Skin of body (tissue), 2 donors: Measurements from ENCODE around the gene C1GALT1C1L. TPM values are rescaled to one million over a fixed set of nuclear protein-coding genes. Genes with fewer than 3 reads are reported as not detected.
"Not testable (repeated sequence)": the region's sequence is repeated elsewhere in the genome, so short reads cannot be mapped to it uniquely, and the experiment has no call there.

Experiments
- DNase-seq: peaks from one replicate; lab custom pipeline; 2025; lab: John Stamatoyannopoulos, UW
- total RNA-seq: library from RNA; depleted of rRNA; stranded (reverse); fragments of >200 nt; gene quantifications from one replicate; pipeline ENCODE4 v1.2.3, GENCODE V29; 2014

C1GALT1C1L gene
- total RNA-seq, 1 donor from 2014 or later: 0.89 TPM

DNA sequence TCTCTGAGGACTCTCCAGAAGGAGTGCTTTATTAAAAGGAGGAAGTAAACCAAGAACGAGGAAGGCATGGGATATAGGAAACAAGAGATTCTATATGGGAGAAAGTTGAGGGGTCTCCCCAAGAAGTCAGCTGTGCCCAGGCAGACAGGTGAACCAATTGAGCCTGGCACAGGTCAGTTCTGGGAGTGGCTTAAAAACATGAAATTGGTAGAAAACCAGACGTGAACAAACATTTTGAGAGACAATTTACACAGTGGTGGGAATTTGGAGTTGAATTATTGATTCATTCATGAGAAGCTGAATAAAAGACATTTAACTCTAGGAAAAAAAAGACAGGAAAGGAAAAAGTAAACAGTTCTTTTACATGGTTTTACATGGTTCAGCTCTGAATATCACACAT lies 22.7 kb downstream of the C1GALT1C1L start:
- DNase-seq: no peak

GRCh38 chr2:43648994-43649701 lies 27.1 kb downstream of the C1GALT1C1L start:
- peak; percentile 27 for DNase-seq

GRCh38 chr2:43643680-43644079 lies 32.5 kb downstream of the C1GALT1C1L start:
- no peak for DNase-seq

DNA sequence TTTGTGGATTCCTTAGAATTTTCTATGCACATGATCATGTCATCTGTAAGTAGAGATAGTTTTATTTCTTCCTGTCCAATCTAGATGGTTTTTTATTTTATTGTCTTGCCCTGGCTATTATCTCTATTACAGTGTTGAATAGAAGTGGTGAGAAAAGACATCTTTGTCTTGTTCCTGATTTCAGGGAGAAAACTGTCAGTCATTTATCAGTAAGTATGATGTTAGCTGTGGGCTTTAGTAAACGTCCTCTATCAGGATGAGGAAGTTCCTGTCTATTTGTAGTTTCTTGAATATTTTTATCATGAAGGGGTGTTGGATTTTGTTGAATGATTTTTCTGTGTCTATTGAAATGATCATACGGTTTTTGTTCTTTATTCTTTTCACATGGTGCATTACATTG lies 33.9 kb downstream of the C1GALT1C1L start:
- DNase-seq: no peak

GRCh38 chr2:43637030-43637803 lies 39.0 kb downstream of the C1GALT1C1L start, which contains the start of gene PLEKHH2:
Gene PLEKHH2 (plus strand): TSS chr2:43637260. CDS start chr2:43644674, 7,414 bp downstream.
- DNase-seq: peak; percentile 72

GRCh38 chr2:43636621-43637020 lies 39.6 kb downstream of the C1GALT1C1L start:
- no peak for DNase-seq

DNA sequence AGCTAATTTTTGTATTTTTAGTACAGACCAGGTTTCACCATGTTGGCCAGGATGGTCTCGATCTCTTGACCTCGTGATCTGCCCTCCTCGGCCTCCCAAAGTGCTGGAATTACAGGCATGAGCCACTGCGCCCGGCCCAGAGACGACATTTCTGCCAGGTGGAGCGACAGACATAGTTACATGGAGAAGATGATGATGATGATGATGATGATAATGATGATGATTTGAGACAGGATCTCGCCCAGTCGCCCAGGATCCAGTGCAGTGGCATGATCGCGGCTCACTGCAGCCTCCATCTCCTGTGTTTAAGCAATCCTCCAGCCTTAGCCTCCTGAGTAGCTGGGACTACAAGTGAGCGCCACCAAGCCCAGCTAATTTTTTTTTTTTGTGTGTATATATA lies 40.1 kb downstream of the C1GALT1C1L start:
- DNase-seq: not testable (repeated sequence)

GRCh38 chr2:43634604-43635306 lies 41.5 kb downstream of the C1GALT1C1L start:
- peak; percentile 85 for DNase-seq

DNA sequence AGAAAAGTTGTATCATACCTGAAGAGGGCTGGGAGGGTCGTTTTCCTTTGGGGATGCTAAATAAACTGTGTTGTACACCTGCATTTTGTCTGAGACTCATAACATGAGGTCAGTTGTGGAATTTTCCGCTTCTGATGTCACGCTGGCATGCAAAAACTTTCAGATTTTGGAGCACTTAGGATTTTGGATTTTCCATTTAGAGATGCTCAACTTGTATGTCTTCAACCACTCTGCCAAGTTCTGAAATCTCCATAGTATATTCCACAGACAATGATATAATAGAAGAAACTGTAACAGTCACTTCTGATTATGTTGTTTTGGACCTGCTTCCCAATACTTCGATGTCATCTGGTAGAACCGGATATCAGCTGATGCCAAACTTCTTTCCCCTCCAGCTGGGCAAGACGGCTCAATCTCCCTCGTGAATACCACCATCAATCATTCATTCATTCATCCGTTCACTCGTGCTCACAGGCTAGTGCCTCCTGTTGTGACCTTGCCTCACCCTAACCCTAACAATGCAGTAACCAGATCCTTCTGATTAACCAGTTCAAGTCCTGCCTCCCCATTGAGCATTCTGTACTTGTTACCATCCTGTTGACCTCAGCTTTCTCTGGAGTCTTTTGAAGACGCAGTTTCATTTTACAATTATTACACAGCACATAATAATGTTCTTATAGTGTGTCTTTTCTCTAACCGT lies 44.5 kb downstream of the C1GALT1C1L start:
- peak; percentile 15 for DNase-seq

Other genes with a start within 250 kb of the C1GALT1C1L start
- gene THADA, start 80.4 kb downstream of the C1GALT1C1L start, total RNA-seq: 43.2 TPM
- gene PLEKHH2, start 39.2 kb downstream of the C1GALT1C1L start, total RNA-seq: 39.3 TPM
- gene DYNC2LI1, start 97.6 kb upstream of the C1GALT1C1L start, total RNA-seq: 32.4 TPM
- not detected for gene ABCG5, start 162.4 kb upstream of the C1GALT1C1L start, total RNA-seq
- under 0.01 TPM for gene ABCG8, start 162.5 kb upstream of the C1GALT1C1L start, total RNA-seq